GM23338 (cell line): ENCODE data around the gene C17orf78. TPM values are rescaled to one million over a fixed set of nuclear protein-coding genes. Genes with fewer than 3 reads are reported as not detected.

ENCODE experiments used
- ATAC-seq: fragments of 200-7000 bp; cut with Tn5 transposase; 3 replicates; pipeline ENCODE4 v1.9.1; 2020
- DNase-seq: peaks from one replicate; pipeline ENCODE4 v3.0.0-alpha.2; 2015; ENCODE audit warnings: low spot score
- H2AFZ ChIP-seq: fragments of 200-600 bp; sonication (generic); 2 replicates; pipeline ENCODE4 v1.8.0; 2016; ENCODE audit warnings: antibody characterized with exemption, mild to moderate bottlenecking, moderate library complexity
- H3F3A ChIP-seq: fragments of 200-600 bp; sonication (generic); replicated peaks from 2 replicates; pipeline ENCODE4 v1.8.0; 2017; ENCODE audit warnings: antibody characterized with exemption, mixed run types, low read depth
- H3K27ac ChIP-seq: fragments of 200-600 bp; sonication (generic); 2 replicates; pipeline ENCODE4 v1.6.1; 2016; ENCODE audit warnings: low read depth
- H3K27me3 ChIP-seq: fragments of 200-600 bp; sonication (generic); 2 replicates; pipeline ENCODE4 v1.8.0; 2016; ENCODE audit warnings: mild to moderate bottlenecking, mixed run types, moderate library complexity; ENCODE audit not compliant: insufficient read depth
- H3K36me3 ChIP-seq: fragments of 200-600 bp; sonication (generic); 2 replicates; pipeline ENCODE4 v1.8.0; 2016; ENCODE audit warnings: mild to moderate bottlenecking; ENCODE audit not compliant: insufficient read depth
- H3K4me1 ChIP-seq: fragments of 200-600 bp; sonication (generic); 2 replicates; pipeline ENCODE4 v1.8.0; 2016; ENCODE audit warnings: mild to moderate bottlenecking, moderate library complexity; ENCODE audit not compliant: insufficient read depth
- H3K4me2 ChIP-seq: fragments of 200-600 bp; sonication (generic); 2 replicates; pipeline ENCODE4 v1.7.1; 2017; ENCODE audit warnings: mixed run types
- H3K4me3 ChIP-seq: fragments of 200-600 bp; sonication (generic); 2 replicates; pipeline ENCODE4 v1.6.1; 2016; ENCODE audit warnings: mixed run types
- H3K79me2 ChIP-seq: fragments of 200-600 bp; sonication (generic); replicated peaks from 2 replicates; pipeline ENCODE4 v1.8.0; 2017; ENCODE audit warnings: mild to moderate bottlenecking; ENCODE audit not compliant: insufficient read depth
- H3K9me2 ChIP-seq: fragments of 200-600 bp; sonication (generic); 2 replicates; pipeline ENCODE4 v1.8.0; 2017; ENCODE audit not compliant: insufficient read depth
- H4K20me1 ChIP-seq: fragments of 200-600 bp; sonication (generic); replicated peaks from 2 replicates; pipeline ENCODE4 v1.8.0; 2017; ENCODE audit warnings: mild to moderate bottlenecking; ENCODE audit not compliant: insufficient read depth
- H3K27ac Mint-ChIP-seq: 2 replicates; pipeline ENCODE4 v1.8.0; 2020; ENCODE audit warnings: inconsistent platforms, mild to moderate bottlenecking, moderate library complexity, mixed read lengths
- H3K27me3 Mint-ChIP-seq: 3 replicates; pipeline ENCODE4 v1.8.0; 2022; ENCODE audit warnings: low read depth, mild to moderate bottlenecking, moderate library complexity, mixed read lengths, inconsistent platforms; ENCODE audit not compliant: insufficient read depth, poor library complexity
- H3K36me3 Mint-ChIP-seq: 3 replicates; pipeline ENCODE4 v1.8.0; 2021; ENCODE audit warnings: low read depth, mild to moderate bottlenecking, inconsistent platforms, moderate library complexity, mixed read lengths
- H3K4me1 Mint-ChIP-seq: 3 replicates; pipeline ENCODE4 v1.8.0; 2020; ENCODE audit warnings: mild to moderate bottlenecking, inconsistent platforms, mixed read lengths
- H3K4me3 Mint-ChIP-seq: 3 replicates; pipeline ENCODE4 v1.8.0; 2021; ENCODE audit warnings: moderate library complexity, mild to moderate bottlenecking, inconsistent platforms, mixed read lengths
- H3K9me3 Mint-ChIP-seq: 3 replicates; pipeline ENCODE4 v1.8.0; 2020; ENCODE audit warnings: moderate library complexity, mild to moderate bottlenecking, inconsistent platforms, mixed read lengths
- CREB1 ChIP-seq: fragments of 250-450 bp; sonication (Bioruptor Pico); IDR thresholded peaks from 2 replicates; pipeline ENCODE4 v1.5.0; 2020; ENCODE audit warnings: low read depth, mild to moderate bottlenecking, moderate library complexity
- EZH2 ChIP-seq: fragments of 200-600 bp; sonication (generic); IDR thresholded peaks from one replicate; pipeline ENCODE4 v1.8.0; 2017; ENCODE audit warnings: antibody characterized with exemption, mild to moderate bottlenecking, low read depth; ENCODE audit not compliant: unreplicated experiment
- EZH2phosphoT487 ChIP-seq: fragments of 200-600 bp; sonication (generic); IDR thresholded peaks from one replicate; pipeline ENCODE4 v1.8.1; 2018; ENCODE audit warnings: antibody characterized with exemption; ENCODE audit not compliant: unreplicated experiment
- JUNB ChIP-seq: IDR thresholded peaks from one replicate; pipeline ENCODE4 v1.6.1; 2016; ENCODE audit warnings: antibody characterized with exemption; ENCODE audit not compliant: unreplicated experiment
- NANOG ChIP-seq: IDR thresholded peaks from 2 replicates; pipeline ENCODE4 v1.6.1; 2016; ENCODE audit warnings: antibody characterized with exemption, borderline replicate concordance
- POLR2AphosphoS5 ChIP-seq: IDR thresholded peaks from 2 replicates; pipeline ENCODE4 v1.6.1; 2016; ENCODE audit warnings: antibody characterized with exemption, low read depth
- STAT1 ChIP-seq: IDR thresholded peaks from one replicate; pipeline ENCODE4 v1.6.1; 2016; ENCODE audit warnings: antibody characterized with exemption; ENCODE audit not compliant: unreplicated experiment
- ZNF114 ChIP-seq: fragments of 250-450 bp; sonication (Bioruptor Pico); IDR thresholded peaks from 2 replicates; pipeline ENCODE4 v1.5.0; 2020; ENCODE audit warnings: mild to moderate bottlenecking, moderate library complexity
- ZNF331 ChIP-seq: fragments of 250-450 bp; sonication (Bioruptor Pico); IDR thresholded peaks from 2 replicates; pipeline ENCODE4 v1.5.0; 2020; ENCODE audit warnings: low read depth, mild to moderate bottlenecking, moderate library complexity
- polyA plus RNA-seq: library from polyadenylated mRNA; unstranded; fragments of >200 nt; fragmentation: Nextera tagmentation; extraction: Ambion mirVana; gene quantifications from 2 replicates; pipeline ENCODE4 v1.2.1, GENCODE V29; 2016
- total RNA-seq: library from RNA; depleted of rRNA; stranded (reverse); fragments of >200 nt; shearing (Covaris generic); gene quantifications from 2 replicates; pipeline ENCODE4 v1.2.3, GENCODE V29; 2014
- TF ChIP-seq, protein P1 (sequence below): fragments of 250-450 bp; sonication (Bioruptor Pico); IDR thresholded peaks from 2 replicates; pipeline ENCODE4 v1.5.0; 2020; ENCODE audit warnings: mild to moderate bottlenecking, moderate library complexity
- TF ChIP-seq, protein P2 (sequence below): IDR thresholded peaks from 2 replicates; pipeline ENCODE4 v1.6.1; 2016; ENCODE audit warnings: antibody characterized with exemption
- TF ChIP-seq, protein P3 (sequence below), 2 experiments: fragments of 200-600 bp in 1 of 2; sonication (generic) in 1 of 2; conservative IDR thresholded peaks; 2 replicates each; pipeline versions ENCODE4 v1.5.1 to v1.6.1; 2016 to 2017; ENCODE audit warnings: antibody characterized with exemption in 2 of 2, low read depth in 2 of 2, mild to moderate bottlenecking in 2 of 2, moderate library complexity in 1 of 2
- TF ChIP-seq, protein P4 (sequence below): IDR thresholded peaks from one replicate; pipeline ENCODE4 v1.6.1; 2018; ENCODE audit warnings: antibody characterized with exemption; ENCODE audit not compliant: unreplicated experiment

The C17orf78 gene
- total and polyA plus RNA-seq, 2 experiments from 2014 or later = 0.19 TPM; not detected in 1

DNA sequence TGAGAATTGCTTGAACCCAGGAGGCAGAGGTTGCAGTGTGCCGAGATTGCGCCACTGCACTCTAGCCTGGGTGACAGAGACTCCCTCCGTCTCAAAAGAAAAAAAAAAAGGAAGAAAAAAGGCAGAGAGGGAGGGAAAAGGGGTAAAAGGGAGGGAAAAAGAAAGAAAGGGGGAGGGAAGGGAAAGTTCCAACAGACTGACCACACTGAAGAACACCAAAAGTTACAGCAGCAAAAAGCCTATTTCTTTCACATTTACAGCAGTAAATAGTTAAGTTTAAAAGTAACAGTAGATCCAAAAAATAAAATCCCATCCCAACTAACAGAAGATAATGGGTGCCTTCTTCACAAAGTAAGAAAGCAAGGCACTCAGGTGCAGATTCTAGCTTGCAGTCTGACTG, 36.9 kb upstream of the C17orf78 start:
- no peaks in the 10 kb centered on the region for H3K9me3 Mint-ChIP-seq
- Histone ChIP-seq H3K4me2 (no peak overlapping the region), H2AFZ (no peak overlapping the region), H3K4me1 (peaks cover 19% of the 10 kb centered on the region), H3F3A (peaks cover 7% of the 10 kb centered on the region; the same call in 1 of the 2 replicates), H3K36me3 (peaks cover 9% of the 10 kb centered on the region), H3K79me2 (peaks cover 99% of the 10 kb centered on the region), H3K9me2 (no peaks in the 10 kb centered on the region), H3K27ac (no peak overlapping the region; the same call in 1 of the 2 replicates), H3K4me3 (no peak overlapping the region), H3K27me3 (no peaks in the 10 kb centered on the region), H4K20me1 (peaks cover 62% of the 10 kb centered on the region)
- DNase-seq = no peak
- no peak overlapping the region for H3K4me3 Mint-ChIP-seq
- TF ChIP-seq STAT1 = no peak
- TF ChIP-seq, protein P1, sequence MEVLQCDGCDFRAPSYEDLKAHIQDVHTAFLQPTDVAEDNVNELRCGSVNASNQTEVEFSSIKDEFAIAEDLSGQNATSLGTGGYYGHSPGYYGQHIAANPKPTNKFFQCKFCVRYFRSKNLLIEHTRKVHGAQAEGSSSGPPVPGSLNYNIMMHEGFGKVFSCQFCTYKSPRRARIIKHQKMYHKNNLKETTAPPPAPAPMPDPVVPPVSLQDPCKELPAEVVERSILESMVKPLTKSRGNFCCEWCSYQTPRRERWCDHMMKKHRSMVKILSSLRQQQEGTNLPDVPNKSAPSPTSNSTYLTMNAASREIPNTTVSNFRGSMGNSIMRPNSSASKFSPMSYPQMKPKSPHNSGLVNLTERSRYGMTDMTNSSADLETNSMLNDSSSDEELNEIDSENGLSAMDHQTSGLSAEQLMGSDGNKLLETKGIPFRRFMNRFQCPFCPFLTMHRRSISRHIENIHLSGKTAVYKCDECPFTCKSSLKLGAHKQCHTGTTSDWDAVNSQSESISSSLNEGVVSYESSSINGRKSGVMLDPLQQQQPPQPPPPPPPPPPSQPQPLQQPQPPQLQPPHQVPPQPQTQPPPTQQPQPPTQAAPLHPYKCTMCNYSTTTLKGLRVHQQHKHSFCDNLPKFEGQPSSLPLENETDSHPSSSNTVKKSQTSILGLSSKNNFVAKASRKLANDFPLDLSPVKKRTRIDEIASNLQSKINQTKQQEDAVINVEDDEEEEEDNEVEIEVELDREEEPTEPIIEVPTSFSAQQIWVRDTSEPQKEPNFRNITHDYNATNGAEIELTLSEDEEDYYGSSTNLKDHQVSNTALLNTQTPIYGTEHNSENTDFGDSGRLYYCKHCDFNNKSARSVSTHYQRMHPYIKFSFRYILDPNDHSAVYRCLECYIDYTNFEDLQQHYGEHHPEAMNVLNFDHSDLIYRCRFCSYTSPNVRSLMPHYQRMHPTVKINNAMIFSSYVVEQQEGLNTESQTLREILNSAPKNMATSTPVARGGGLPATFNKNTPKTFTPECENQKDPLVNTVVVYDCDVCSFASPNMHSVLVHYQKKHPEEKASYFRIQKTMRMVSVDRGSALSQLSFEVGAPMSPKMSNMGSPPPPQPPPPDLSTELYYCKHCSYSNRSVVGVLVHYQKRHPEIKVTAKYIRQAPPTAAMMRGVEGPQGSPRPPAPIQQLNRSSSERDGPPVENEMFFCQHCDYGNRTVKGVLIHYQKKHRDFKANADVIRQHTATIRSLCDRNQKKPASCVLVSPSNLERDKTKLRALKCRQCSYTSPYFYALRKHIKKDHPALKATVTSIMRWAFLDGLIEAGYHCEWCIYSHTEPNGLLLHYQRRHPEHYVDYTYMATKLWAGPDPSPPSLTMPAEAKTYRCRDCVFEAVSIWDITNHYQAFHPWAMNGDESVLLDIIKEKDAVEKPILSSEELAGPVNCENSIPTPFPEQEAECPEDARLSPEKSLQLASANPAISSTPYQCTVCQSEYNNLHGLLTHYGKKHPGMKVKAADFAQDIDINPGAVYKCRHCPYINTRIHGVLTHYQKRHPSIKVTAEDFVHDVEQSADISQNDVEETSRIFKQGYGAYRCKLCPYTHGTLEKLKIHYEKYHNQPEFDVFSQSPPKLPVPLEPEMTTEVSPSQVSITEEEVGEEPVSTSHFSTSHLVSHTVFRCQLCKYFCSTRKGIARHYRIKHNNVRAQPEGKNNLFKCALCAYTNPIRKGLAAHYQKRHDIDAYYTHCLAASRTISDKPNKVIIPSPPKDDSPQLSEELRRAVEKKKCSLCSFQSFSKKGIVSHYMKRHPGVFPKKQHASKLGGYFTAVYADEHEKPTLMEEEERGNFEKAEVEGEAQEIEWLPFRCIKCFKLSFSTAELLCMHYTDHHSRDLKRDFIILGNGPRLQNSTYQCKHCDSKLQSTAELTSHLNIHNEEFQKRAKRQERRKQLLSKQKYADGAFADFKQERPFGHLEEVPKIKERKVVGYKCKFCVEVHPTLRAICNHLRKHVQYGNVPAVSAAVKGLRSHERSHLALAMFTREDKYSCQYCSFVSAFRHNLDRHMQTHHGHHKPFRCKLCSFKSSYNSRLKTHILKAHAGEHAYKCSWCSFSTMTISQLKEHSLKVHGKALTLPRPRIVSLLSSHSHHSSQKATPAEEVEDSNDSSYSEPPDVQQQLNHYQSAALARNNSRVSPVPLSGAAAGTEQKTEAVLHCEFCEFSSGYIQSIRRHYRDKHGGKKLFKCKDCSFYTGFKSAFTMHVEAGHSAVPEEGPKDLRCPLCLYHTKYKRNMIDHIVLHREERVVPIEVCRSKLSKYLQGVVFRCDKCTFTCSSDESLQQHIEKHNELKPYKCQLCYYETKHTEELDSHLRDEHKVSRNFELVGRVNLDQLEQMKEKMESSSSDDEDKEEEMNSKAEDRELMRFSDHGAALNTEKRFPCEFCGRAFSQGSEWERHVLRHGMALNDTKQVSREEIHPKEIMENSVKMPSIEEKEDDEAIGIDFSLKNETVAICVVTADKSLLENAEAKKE = no peak
- TF ChIP-seq NANOG = no peak
- TF ChIP-seq ZNF331 (CRISPR knock-in tag) = no peak
- TF ChIP-seq ZNF114 = no peak
- TF ChIP-seq EZH2 = no peak
- TF ChIP-seq EZH2phosphoT487 = no peak
- TF ChIP-seq, protein P2, sequence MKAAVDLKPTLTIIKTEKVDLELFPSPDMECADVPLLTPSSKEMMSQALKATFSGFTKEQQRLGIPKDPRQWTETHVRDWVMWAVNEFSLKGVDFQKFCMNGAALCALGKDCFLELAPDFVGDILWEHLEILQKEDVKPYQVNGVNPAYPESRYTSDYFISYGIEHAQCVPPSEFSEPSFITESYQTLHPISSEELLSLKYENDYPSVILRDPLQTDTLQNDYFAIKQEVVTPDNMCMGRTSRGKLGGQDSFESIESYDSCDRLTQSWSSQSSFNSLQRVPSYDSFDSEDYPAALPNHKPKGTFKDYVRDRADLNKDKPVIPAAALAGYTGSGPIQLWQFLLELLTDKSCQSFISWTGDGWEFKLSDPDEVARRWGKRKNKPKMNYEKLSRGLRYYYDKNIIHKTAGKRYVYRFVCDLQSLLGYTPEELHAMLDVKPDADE = no peak
- TF ChIP-seq POLR2AphosphoS5 = no peak
- TF ChIP-seq, protein P3, sequence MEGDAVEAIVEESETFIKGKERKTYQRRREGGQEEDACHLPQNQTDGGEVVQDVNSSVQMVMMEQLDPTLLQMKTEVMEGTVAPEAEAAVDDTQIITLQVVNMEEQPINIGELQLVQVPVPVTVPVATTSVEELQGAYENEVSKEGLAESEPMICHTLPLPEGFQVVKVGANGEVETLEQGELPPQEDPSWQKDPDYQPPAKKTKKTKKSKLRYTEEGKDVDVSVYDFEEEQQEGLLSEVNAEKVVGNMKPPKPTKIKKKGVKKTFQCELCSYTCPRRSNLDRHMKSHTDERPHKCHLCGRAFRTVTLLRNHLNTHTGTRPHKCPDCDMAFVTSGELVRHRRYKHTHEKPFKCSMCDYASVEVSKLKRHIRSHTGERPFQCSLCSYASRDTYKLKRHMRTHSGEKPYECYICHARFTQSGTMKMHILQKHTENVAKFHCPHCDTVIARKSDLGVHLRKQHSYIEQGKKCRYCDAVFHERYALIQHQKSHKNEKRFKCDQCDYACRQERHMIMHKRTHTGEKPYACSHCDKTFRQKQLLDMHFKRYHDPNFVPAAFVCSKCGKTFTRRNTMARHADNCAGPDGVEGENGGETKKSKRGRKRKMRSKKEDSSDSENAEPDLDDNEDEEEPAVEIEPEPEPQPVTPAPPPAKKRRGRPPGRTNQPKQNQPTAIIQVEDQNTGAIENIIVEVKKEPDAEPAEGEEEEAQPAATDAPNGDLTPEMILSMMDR (conservative IDR thresholded peaks at IDR 0.05; ENCODE audit: low read depth in 2 of 2) = no peak
- no peak for TF ChIP-seq JUNB
- TF ChIP-seq CREB1 = no peak
- TF ChIP-seq, protein P4, sequence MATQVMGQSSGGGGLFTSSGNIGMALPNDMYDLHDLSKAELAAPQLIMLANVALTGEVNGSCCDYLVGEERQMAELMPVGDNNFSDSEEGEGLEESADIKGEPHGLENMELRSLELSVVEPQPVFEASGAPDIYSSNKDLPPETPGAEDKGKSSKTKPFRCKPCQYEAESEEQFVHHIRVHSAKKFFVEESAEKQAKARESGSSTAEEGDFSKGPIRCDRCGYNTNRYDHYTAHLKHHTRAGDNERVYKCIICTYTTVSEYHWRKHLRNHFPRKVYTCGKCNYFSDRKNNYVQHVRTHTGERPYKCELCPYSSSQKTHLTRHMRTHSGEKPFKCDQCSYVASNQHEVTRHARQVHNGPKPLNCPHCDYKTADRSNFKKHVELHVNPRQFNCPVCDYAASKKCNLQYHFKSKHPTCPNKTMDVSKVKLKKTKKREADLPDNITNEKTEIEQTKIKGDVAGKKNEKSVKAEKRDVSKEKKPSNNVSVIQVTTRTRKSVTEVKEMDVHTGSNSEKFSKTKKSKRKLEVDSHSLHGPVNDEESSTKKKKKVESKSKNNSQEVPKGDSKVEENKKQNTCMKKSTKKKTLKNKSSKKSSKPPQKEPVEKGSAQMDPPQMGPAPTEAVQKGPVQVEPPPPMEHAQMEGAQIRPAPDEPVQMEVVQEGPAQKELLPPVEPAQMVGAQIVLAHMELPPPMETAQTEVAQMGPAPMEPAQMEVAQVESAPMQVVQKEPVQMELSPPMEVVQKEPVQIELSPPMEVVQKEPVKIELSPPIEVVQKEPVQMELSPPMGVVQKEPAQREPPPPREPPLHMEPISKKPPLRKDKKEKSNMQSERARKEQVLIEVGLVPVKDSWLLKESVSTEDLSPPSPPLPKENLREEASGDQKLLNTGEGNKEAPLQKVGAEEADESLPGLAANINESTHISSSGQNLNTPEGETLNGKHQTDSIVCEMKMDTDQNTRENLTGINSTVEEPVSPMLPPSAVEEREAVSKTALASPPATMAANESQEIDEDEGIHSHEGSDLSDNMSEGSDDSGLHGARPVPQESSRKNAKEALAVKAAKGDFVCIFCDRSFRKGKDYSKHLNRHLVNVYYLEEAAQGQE = no peak
- peaks cover 18% of the 10 kb centered on the region for H3K4me1 Mint-ChIP-seq
- no peaks in the 10 kb centered on the region for H3K27me3 Mint-ChIP-seq
- no peak for ATAC-seq
- H3K27ac Mint-ChIP-seq = no peak overlapping the region; the same call in 1 of the 2 replicates
- peaks cover 35% of the 10 kb centered on the region for H3K36me3 Mint-ChIP-seq
